ENCODE data around the gene MAMSTR.
"Not testable (repeated sequence)": the region's sequence is repeated elsewhere in the genome, so short reads cannot be mapped to it uniquely, and the experiment has no call there.

MAMSTR gene

GRCh38 chr19:48686088-48686487, 33.4 kb downstream of the MAMSTR start:
- no peak for DNase-seq (ENCODE audit: low read depth)

GRCh38 chr19:48685583-48685982, 33.9 kb downstream of the MAMSTR start:
- DNase-seq (ENCODE audit: low read depth), result no peak

- DNase-seq (ENCODE audit: low read depth), result no peak
These were observed 36.2 kb downstream of the MAMSTR start for GRCh38 chr19:48683349-48683748.

GRCh38 chr19:48681127-48681470, 38.4 kb downstream of the MAMSTR start:
- DNase-seq (ENCODE audit: low read depth), result no peak

GRCh38 chr19:48680436-48681126, 38.9 kb downstream of the MAMSTR start:
- DNase-seq (ENCODE audit: low read depth), result no peak

- not testable (repeated sequence) for DNase-seq (ENCODE audit: low read depth)
These were observed 39.5 kb downstream of the MAMSTR start for GRCh38 chr19:48680006-48680405.

- DNase-seq (ENCODE audit: low read depth), result no peak
These were observed 41.3 kb downstream of the MAMSTR start for GRCh38 chr19:48678201-48678600.

- DNase-seq (ENCODE audit: low read depth), result no peak
These were observed 42.6 kb downstream of the MAMSTR start for GRCh38 chr19:48676887-48677286.

GRCh38 chr19:48676487-48676886, 43.0 kb downstream of the MAMSTR start:
- no peak for DNase-seq (ENCODE audit: low read depth)

GRCh38 chr19:48674921-48675824, 44.4 kb downstream of the MAMSTR start:
- peak; percentile 47 for DNase-seq (ENCODE audit: low read depth)

GRCh38 chr19:48674216-48674809, 45.2 kb downstream of the MAMSTR start:
- no peak for DNase-seq (ENCODE audit: low read depth)

GRCh38 chr19:48673436-48674100, 46.0 kb downstream of the MAMSTR start:
- DNase-seq (ENCODE audit: low read depth), result no peak

GRCh38 chr19:48672994-48673393, 46.5 kb downstream of the MAMSTR start, which contains the start of gene NTN5:
Gene NTN5, minus strand, starts transcription at chr19:48673017. Its CDS starts 2,031 bp downstream, at chr19:48670986.
- DNase-seq (ENCODE audit: low read depth), result no peak

GRCh38 chr19:48671446-48671995, 48.0 kb downstream of the MAMSTR start:
- no peak for DNase-seq (ENCODE audit: low read depth)

GRCh38 chr19:48670699-48671445, 48.7 kb downstream of the MAMSTR start:
- DNase-seq (ENCODE audit: low read depth), result no peak

- no peak for DNase-seq (ENCODE audit: low read depth)
These were observed 49.4 kb downstream of the MAMSTR start for GRCh38 chr19:48669903-48670668.

- DNase-seq (ENCODE audit: low read depth), result no peak
These were observed 50.8 kb downstream of the MAMSTR start for GRCh38 chr19:48668761-48669160.

- DNase-seq (ENCODE audit: low read depth), result no peak
These were observed 51.2 kb downstream of the MAMSTR start for GRCh38 chr19:48668332-48668731.

GRCh38 chr19:48665786-48666185, 53.7 kb downstream of the MAMSTR start:
- no peak for DNase-seq (ENCODE audit: low read depth)

- DNase-seq (ENCODE audit: low read depth), result no peak
These were observed 55.0 kb downstream of the MAMSTR start for GRCh38 chr19:48664476-48664875.

Measured in T-helper 22 cell (primary cell).